HepG2 (cell line): Measurements from ENCODE around the gene SETD2. TPM values are rescaled to one million over a fixed set of nuclear protein-coding genes. Genes with fewer than 3 reads are reported as not detected.

Source experiments
- ATAC-seq: fragments of 200-7000 bp; cut with Tn5 transposase; 3 replicates; pipeline ENCODE4 v1.9.1; 2020; ENCODE audit warnings: mild to moderate bottlenecking, moderate library complexity
- BruUV-seq: library from RNA; stranded (reverse); fragments of 400-500 nt; replicated peaks from 2 replicates; lab custom pipeline; 2021; lab: Mats Ljungman, UMichigan
- CTCF ChIA-PET: fragments of 300-600 bp; formaldehyde crosslinking; extraction: SDS; loops from one replicate; lab custom pipeline; 2021; ENCODE audit warnings: low total read pairs, inconsistent platforms, low intra/inter-chr PET ratio; lab: Yijun Ruan, JAX
- POLR2A ChIA-PET: fragments of 350-600 bp; sonication (Branson Sonifier 250); formaldehyde crosslinking; loops from one replicate; lab custom pipeline; 2020; ENCODE audit warnings: antibody characterized with exemption, inconsistent platforms; lab: Yijun Ruan, JAX
- DNase-seq: peaks from one replicate; pipeline ENCODE4 v3.0.0-alpha.2; 2015; ENCODE audit warnings: low spot score
- FAIRE-seq: peaks from 3 replicates; lab custom pipeline; 2011; peaks lifted over from hg19 to GRCh38; lab: Jason Lieb, UNC
- H2AFZ ChIP-seq: one replicate; pipeline ENCODE4 v1.6.1; 2011; ENCODE audit warnings: low read length, inconsistent platforms
- H3K27ac ChIP-seq: fragments of 300-600 bp; 3 replicates; pipeline ENCODE4 v1.8.0; 2011; ENCODE audit warnings: mixed run types, mild to moderate bottlenecking, mixed read lengths, low read length, inconsistent platforms; ENCODE audit not compliant: insufficient read depth; ENCODE audit errors: extremely low read length
- H3K27me3 ChIP-seq, 2 experiments: fragments of 200-600 bp in 1 of 2; 2 replicates in 1 of 2; 3 replicates in 1 of 2; pipeline versions ENCODE4 v1.6.0 to v1.8.0; 2011; ENCODE audit warnings: low read length in 2 of 2, mild to moderate bottlenecking in 2 of 2, moderate library complexity in 2 of 2, inconsistent platforms in 1 of 2; ENCODE audit not compliant: insufficient read depth in 2 of 2, control insufficient read depth in 1 of 2
- H3K36me3 ChIP-seq, 2 experiments: fragments of 200-600 bp in 1 of 2; replicated peaks in 1 of 2; 2 replicates in 1 of 2; 3 replicates in 1 of 2; pipeline versions ENCODE4 v1.5.1 to v1.8.0; 2011; ENCODE audit warnings: low read length in 2 of 2, inconsistent platforms in 1 of 2; ENCODE audit not compliant: insufficient read depth in 2 of 2, control insufficient read depth in 1 of 2
- H3K4me1 ChIP-seq: 2 replicates; pipeline ENCODE4 v1.5.1; 2012; ENCODE audit warnings: low read length, inconsistent platforms; ENCODE audit not compliant: insufficient read depth
- H3K4me2 ChIP-seq: 2 replicates; pipeline ENCODE4 v1.6.0; 2011; ENCODE audit warnings: low read depth, low read length, inconsistent platforms
- H3K4me3 ChIP-seq, 3 experiments: fragments of 200-600 bp in 1 of 3; sonication (generic), shearing (Covaris generic) in 1 of 3; replicated peaks in 1 of 3; 2 replicates each; pipeline ENCODE4 v1.5.1; 2011 to 2016; ENCODE audit warnings: low read length in 3 of 3, inconsistent platforms in 2 of 3, low read depth in 2 of 3, mild to moderate bottlenecking in 2 of 3, control low read depth in 1 of 3, mixed read lengths in 1 of 3; ENCODE audit not compliant: insufficient read depth in 1 of 3
- H3K79me2 ChIP-seq: one replicate; pipeline ENCODE4 v1.6.1; 2011; ENCODE audit warnings: low read length, inconsistent platforms; ENCODE audit not compliant: insufficient read depth
- H3K9ac ChIP-seq: 2 replicates; pipeline ENCODE4 v1.6.0; 2011; ENCODE audit warnings: mild to moderate bottlenecking, low read depth, low read length, inconsistent platforms; ENCODE audit not compliant: insufficient read depth
- H3K9me3 ChIP-seq: 2 replicates; pipeline ENCODE4 v1.5.1; 2012; ENCODE audit warnings: mild to moderate bottlenecking, low read length
- H4K20me1 ChIP-seq: 2 replicates; pipeline ENCODE4 v1.6.0; 2011; ENCODE audit warnings: inconsistent platforms, mild to moderate bottlenecking, low read length, moderate library complexity; ENCODE audit not compliant: insufficient read depth
- CHD2 ChIP-seq: IDR thresholded peaks from 2 replicates; pipeline ENCODE4 v1.6.1; 2011; ENCODE audit warnings: low read depth, low read length, improper control_type of control experiment
- EHMT2 ChIP-seq: fragments of 200-600 bp; sonication (generic); IDR thresholded peaks from 2 replicates; pipeline ENCODE4 v1.7.0; 2017; ENCODE audit warnings: antibody characterized with exemption, low read depth, low read length, borderline replicate concordance
- RXRB ChIP-seq: IDR thresholded peaks from 2 replicates; pipeline ENCODE4 v1.6.1; 2016; ENCODE audit warnings: borderline replicate concordance, missing genetic modification reagents, missing compliant biosample characterization
- SNAPC4 ChIP-seq: sonication (generic); formaldehyde crosslinking; IDR thresholded peaks from 2 replicates; pipeline ENCODE4 v1.4.0; 2020; ENCODE audit warnings: mild to moderate bottlenecking, missing genetic modification reagents
- ZFP36L1 ChIP-seq: sonication (generic); formaldehyde crosslinking; IDR thresholded peaks from 2 replicates; pipeline ENCODE4 v1.8.0; 2022; ENCODE audit warnings: mild to moderate bottlenecking, missing genetic modification reagents, moderate library complexity
- ZNF446 ChIP-seq: sonication (generic); formaldehyde crosslinking; IDR thresholded peaks from 2 replicates; pipeline ENCODE4 v1.5.0; 2020; ENCODE audit warnings: mild to moderate bottlenecking, missing genetic modification reagents
- ZNF709 ChIP-seq: sonication (generic); formaldehyde crosslinking; IDR thresholded peaks from 2 replicates; pipeline ENCODE4 v1.5.0; 2020; ENCODE audit warnings: mild to moderate bottlenecking, missing genetic modification reagents
- ZNF747 ChIP-seq: sonication (generic); formaldehyde crosslinking; IDR thresholded peaks from 2 replicates; pipeline ENCODE4 v1.8.1; 2023; ENCODE audit warnings: missing genetic modification reagents, mild to moderate bottlenecking, borderline replicate concordance
- WGBS: methylation state at CpG from one replicate; pipeline ENCODE4 v1.1.6; 2017; ENCODE audit warnings: low lambda C conversion rate; 5-methylcytosine and 5-hydroxymethylcytosine counted together
- in situ Hi-C: cut with HindIII; loops from 2 replicates; pipeline ENCODE4 v1.10.0; 2017; ENCODE audit warnings: low pct_unique_long_range_greater_than_20kb; ENCODE audit not compliant: extremely low pct_ligation_motif_present
- intact Hi-C: fragments of 100-400 bp; cut with micrococcal nuclease; formaldehyde crosslinking; loops from one replicate; pipeline ENCODE4 v1.10.0; 2022; ENCODE audit not compliant: unreplicated experiment
- polyA plus RNA-seq, 8 experiments: library from polyadenylated mRNA; depleted of rRNA in 3 of 8; stranded (reverse) in 7 of 8; unstranded in 1 of 8; fragments of >200 nt; fragmentation: Illumina TruSeq in 4 of 8; extraction: Trizol in 4 of 8; gene quantifications; 2 replicates each; pipeline versions ENCODE4 v1.2.1 to v1.2.3, GENCODE V29; 2011 to 2016; ENCODE audit warnings: low read depth in 4 of 8, missing spikeins in 1 of 8, mixed read lengths in 1 of 8; ENCODE audit not compliant: insufficient read depth in 1 of 8
- total RNA-seq, 5 experiments: library from RNA; depleted of rRNA; stranded (reverse); fragments of >200 nt; fragmentation: Illumina TruSeq; extraction: Trizol; gene quantifications; 2 replicates each; pipeline ENCODE4 v1.2.3, GENCODE V29; 2016; ENCODE audit warnings: low read depth in 1 of 5
- TF ChIP-seq, protein P1 (sequence below): sonication (generic); formaldehyde crosslinking; IDR thresholded peaks from 2 replicates; pipeline ENCODE4 v1.8.1; 2023; ENCODE audit warnings: mild to moderate bottlenecking, missing genetic modification reagents
- TF ChIP-seq, protein P2 (sequence below): fragments of 450-650 bp; IDR thresholded peaks from 2 replicates; pipeline ENCODE4 v1.6.1; 2017; ENCODE audit warnings: mild to moderate bottlenecking
- TF ChIP-seq, protein P3 (sequence below): sonication (generic); formaldehyde crosslinking; conservative IDR thresholded peaks from 2 replicates; pipeline ENCODE4 v1.8.0; 2022; ENCODE audit warnings: missing genetic modification reagents

SETD2 gene
- total and polyA plus RNA-seq, 2 of the 13 experiments (the other 11 are each of a cell fraction or from before 2014, with no cell fraction given), result 14.2 to 24.2 TPM

DNA sequence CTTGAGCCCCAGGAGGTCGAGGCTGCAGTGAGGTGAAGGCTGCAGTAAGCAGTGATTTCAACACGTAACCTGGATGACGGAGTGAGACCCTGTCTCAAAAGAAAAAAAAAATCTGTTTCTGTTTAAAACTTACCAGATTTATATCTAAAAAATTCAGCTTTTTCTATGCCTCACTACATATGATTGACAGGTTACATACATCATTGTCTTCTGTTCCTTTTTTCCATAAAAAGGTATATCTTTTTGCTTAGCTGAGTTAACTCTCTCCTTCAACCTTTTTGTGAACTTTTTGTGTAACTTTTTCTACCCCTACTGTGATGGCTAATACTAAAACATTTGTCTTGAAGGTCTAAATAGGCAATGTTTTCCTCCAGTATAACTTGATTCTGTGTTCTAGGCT is 38.6 kb upstream of the SETD2 start:
- no peak for DNase-seq
- no peak overlapping the region for H3K4me3 ChIP-seq
- ChIA-PET POLR2A (no interaction called here), CTCF (no interaction called here)
- no peaks in the 10 kb centered on the region for H3K79me2 ChIP-seq
- no peak overlapping the region for H3K9ac ChIP-seq
- no peak for FAIRE-seq
- no TSS peak for BruUV-seq
- no peaks in the 10 kb centered on the region for H4K20me1 ChIP-seq
- in situ Hi-C loops (no loop called here), intact Hi-C loops (no loop called here)
- H3K4me1 ChIP-seq, result peaks cover 5% of the 10 kb centered on the region; the same call in 1 of the 2 replicates
- no peak overlapping the region for H3K27ac ChIP-seq
- no peak for ATAC-seq
- no peak overlapping the region for H3K4me2 ChIP-seq
- no peaks in the 10 kb centered on the region; a peak in 1 of 5 replicates for H3K36me3 ChIP-seq
- no peak overlapping the region for H2AFZ ChIP-seq
- no peaks in the 10 kb centered on the region for H3K27me3 ChIP-seq
- H3K9me3 ChIP-seq, result no peaks in the 10 kb centered on the region
- WGBS, result 91% methylated on average over 3 of the region's 3 CpGs
- TF ChIP-seq SNAPC4 (CRISPR knock-in tag) (no peak), ZNF747 (no peak), ZNF446 (CRISPR knock-in tag) (no peak), EHMT2 (no peak), CHD2 (no peak), ZFP36L1 (CRISPR knock-in tag) (no peak), RXRB (CRISPR knock-in tag) (no peak), ZNF709 (no peak)
- TF ChIP-seq, protein P1, sequence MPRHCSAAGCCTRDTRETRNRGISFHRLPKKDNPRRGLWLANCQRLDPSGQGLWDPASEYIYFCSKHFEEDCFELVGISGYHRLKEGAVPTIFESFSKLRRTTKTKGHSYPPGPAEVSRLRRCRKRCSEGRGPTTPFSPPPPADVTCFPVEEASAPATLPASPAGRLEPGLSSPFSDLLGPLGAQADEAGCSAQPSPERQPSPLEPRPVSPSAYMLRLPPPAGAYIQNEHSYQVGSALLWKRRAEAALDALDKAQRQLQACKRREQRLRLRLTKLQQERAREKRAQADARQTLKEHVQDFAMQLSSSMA (CRISPR knock-in tag), result no peak
- TF ChIP-seq, protein P2, sequence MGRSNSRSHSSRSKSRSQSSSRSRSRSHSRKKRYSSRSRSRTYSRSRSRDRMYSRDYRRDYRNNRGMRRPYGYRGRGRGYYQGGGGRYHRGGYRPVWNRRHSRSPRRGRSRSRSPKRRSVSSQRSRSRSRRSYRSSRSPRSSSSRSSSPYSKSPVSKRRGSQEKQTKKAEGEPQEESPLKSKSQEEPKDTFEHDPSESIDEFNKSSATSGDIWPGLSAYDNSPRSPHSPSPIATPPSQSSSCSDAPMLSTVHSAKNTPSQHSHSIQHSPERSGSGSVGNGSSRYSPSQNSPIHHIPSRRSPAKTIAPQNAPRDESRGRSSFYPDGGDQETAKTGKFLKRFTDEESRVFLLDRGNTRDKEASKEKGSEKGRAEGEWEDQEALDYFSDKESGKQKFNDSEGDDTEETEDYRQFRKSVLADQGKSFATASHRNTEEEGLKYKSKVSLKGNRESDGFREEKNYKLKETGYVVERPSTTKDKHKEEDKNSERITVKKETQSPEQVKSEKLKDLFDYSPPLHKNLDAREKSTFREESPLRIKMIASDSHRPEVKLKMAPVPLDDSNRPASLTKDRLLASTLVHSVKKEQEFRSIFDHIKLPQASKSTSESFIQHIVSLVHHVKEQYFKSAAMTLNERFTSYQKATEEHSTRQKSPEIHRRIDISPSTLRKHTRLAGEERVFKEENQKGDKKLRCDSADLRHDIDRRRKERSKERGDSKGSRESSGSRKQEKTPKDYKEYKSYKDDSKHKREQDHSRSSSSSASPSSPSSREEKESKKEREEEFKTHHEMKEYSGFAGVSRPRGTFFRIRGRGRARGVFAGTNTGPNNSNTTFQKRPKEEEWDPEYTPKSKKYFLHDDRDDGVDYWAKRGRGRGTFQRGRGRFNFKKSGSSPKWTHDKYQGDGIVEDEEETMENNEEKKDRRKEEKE, result no peak
- TF ChIP-seq, protein P3, sequence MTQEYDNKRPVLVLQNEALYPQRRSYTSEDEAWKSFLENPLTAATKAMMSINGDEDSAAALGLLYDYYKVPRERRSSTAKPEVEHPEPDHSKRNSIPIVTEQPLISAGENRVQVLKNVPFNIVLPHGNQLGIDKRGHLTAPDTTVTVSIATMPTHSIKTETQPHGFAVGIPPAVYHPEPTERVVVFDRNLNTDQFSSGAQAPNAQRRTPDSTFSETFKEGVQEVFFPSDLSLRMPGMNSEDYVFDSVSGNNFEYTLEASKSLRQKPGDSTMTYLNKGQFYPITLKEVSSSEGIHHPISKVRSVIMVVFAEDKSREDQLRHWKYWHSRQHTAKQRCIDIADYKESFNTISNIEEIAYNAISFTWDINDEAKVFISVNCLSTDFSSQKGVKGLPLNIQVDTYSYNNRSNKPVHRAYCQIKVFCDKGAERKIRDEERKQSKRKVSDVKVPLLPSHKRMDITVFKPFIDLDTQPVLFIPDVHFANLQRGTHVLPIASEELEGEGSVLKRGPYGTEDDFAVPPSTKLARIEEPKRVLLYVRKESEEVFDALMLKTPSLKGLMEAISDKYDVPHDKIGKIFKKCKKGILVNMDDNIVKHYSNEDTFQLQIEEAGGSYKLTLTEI, result no peak
